ENCODE measurements around the gene TLN1.

DNA sequence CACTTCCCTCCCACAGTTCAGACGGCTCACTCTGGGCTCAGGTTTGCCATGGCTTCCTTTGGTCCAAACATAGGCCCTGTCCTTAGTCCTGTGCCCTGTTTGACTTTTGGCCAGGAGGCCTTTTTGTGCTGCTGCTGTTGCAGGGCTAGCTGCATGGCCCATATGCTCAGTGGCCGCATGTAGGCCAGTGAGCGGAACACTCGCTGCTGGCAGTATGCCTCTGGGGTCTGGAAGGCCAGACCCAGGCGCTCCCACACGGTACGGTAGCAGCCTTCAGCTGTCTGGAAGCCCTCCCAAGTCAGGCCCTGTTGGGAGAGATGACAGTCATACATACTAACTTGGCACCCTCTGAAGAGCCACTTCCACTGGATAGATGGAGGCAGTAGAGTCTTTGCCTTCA, 5.1 kb upstream of the TLN1 start:
- TF ChIP-seq, protein P1, sequence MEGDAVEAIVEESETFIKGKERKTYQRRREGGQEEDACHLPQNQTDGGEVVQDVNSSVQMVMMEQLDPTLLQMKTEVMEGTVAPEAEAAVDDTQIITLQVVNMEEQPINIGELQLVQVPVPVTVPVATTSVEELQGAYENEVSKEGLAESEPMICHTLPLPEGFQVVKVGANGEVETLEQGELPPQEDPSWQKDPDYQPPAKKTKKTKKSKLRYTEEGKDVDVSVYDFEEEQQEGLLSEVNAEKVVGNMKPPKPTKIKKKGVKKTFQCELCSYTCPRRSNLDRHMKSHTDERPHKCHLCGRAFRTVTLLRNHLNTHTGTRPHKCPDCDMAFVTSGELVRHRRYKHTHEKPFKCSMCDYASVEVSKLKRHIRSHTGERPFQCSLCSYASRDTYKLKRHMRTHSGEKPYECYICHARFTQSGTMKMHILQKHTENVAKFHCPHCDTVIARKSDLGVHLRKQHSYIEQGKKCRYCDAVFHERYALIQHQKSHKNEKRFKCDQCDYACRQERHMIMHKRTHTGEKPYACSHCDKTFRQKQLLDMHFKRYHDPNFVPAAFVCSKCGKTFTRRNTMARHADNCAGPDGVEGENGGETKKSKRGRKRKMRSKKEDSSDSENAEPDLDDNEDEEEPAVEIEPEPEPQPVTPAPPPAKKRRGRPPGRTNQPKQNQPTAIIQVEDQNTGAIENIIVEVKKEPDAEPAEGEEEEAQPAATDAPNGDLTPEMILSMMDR (IDR thresholded peaks at IDR 0.05): no peak
- TF ChIP-seq POLR2A (IDR thresholded peaks at IDR 0.05): no peak

Measured in heart left ventricle (tissue), 13 donors.